ENCODE data around the gene CCDC71L. TPM values are rescaled to one million over a fixed set of nuclear protein-coding genes. Genes with fewer than 3 reads are reported as not detected.

CCDC71L gene
- total RNA-seq, 4 donors from 2014 or later, result 19.0 to 36.9 (median 22.8) TPM

GRCh38 chr7:106613848-106614560 lies 47.0 kb downstream of the CCDC71L start:
- no peak for DNase-seq (ENCODE audit: low spot score in 2 of 2)
- H3K4me3 ChIP-seq, result no peak overlapping the region
- no peaks in the 10 kb centered on the region for H3K27me3 ChIP-seq
- peaks cover 0 to 9% (median 0%) of the 10 kb centered on the region in 4 donors for H3K9me3 ChIP-seq
- TF ChIP-seq POLR2A (IDR thresholded peaks at IDR 0.05) (no peak), EP300 (IDR thresholded peaks at IDR 0.05) (no peak)
- TF ChIP-seq, protein P1, sequence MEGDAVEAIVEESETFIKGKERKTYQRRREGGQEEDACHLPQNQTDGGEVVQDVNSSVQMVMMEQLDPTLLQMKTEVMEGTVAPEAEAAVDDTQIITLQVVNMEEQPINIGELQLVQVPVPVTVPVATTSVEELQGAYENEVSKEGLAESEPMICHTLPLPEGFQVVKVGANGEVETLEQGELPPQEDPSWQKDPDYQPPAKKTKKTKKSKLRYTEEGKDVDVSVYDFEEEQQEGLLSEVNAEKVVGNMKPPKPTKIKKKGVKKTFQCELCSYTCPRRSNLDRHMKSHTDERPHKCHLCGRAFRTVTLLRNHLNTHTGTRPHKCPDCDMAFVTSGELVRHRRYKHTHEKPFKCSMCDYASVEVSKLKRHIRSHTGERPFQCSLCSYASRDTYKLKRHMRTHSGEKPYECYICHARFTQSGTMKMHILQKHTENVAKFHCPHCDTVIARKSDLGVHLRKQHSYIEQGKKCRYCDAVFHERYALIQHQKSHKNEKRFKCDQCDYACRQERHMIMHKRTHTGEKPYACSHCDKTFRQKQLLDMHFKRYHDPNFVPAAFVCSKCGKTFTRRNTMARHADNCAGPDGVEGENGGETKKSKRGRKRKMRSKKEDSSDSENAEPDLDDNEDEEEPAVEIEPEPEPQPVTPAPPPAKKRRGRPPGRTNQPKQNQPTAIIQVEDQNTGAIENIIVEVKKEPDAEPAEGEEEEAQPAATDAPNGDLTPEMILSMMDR (IDR thresholded peaks at IDR 0.05), result no peak
- no peak overlapping the region for H3K27ac ChIP-seq
- peaks cover 0 to 30% (median 7%) of the 10 kb centered on the region in 4 donors for H3K4me1 ChIP-seq
- no peaks in the 10 kb centered on the region for H3K36me3 ChIP-seq

GRCh38 chr7:106613279-106613678 lies 47.7 kb downstream of the CCDC71L start:
- peaks cover 0 to 9% (median 0%) of the 10 kb centered on the region in 4 donors for H3K9me3 ChIP-seq
- 92 to 96% methylated on average over 6 of the region's 6 CpGs for WGBS, 2 donors
- DNase-seq (ENCODE audit: low spot score in 2 of 2), result no peak
- H3K4me3 ChIP-seq, result no peak overlapping the region
- H3K27me3 ChIP-seq, result no peaks in the 10 kb centered on the region
- no peaks in the 10 kb centered on the region for H3K36me3 ChIP-seq
- TF ChIP-seq, protein P1 (IDR thresholded peaks at IDR 0.05), result no peak
- no peak for TF ChIP-seq EP300 (IDR thresholded peaks at IDR 0.05)
- TF ChIP-seq POLR2A (IDR thresholded peaks at IDR 0.05), result no peak
- peaks cover 0 to 24% (median 4%) of the 10 kb centered on the region in 4 donors for H3K4me1 ChIP-seq
- H3K27ac ChIP-seq, result no peak overlapping the region

DNA sequence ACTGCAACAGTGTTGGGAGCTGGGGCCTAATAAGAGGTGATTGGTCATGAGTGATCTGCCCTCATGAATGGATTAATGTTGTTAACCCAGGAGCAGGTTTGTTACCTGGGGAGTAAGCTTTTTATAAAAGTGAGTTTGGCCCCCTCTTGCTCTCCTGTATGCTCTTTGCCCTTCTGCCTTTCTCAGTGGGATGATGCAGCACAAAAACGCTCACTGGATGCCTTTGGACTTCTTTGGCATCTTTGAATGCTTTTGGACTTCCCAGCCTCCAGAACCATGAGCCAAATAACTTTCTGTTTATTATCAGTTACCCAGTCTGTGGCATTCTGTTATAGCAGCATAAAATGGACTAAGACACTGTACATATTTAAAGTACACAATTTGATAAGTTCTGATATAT lies 48.5 kb downstream of the CCDC71L start:
- no peak overlapping the region for H3K4me3 ChIP-seq
- TF ChIP-seq, protein P1 (IDR thresholded peaks at IDR 0.05), result no peak
- TF ChIP-seq POLR2A (IDR thresholded peaks at IDR 0.05) (no peak), EP300 (IDR thresholded peaks at IDR 0.05) (no peak)
- peaks cover 0 to 17% (median 0%) of the 10 kb centered on the region in 4 donors for H3K4me1 ChIP-seq
- H3K27ac ChIP-seq, result no peak overlapping the region
- no peak for DNase-seq (ENCODE audit: low spot score in 2 of 2)
- no peaks in the 10 kb centered on the region for H3K27me3 ChIP-seq
- 64 to 67% methylated on average over 1 of the region's 1 CpG for WGBS, 2 donors
- no peaks in the 10 kb centered on the region for H3K36me3 ChIP-seq
- H3K9me3 ChIP-seq, result peaks cover 0 to 9% (median 0%) of the 10 kb centered on the region in 4 donors

- no peak for TF ChIP-seq POLR2A (IDR thresholded peaks at IDR 0.05)
- TF ChIP-seq, protein P1 (IDR thresholded peaks at IDR 0.05), result no peak
- no peak for TF ChIP-seq EP300 (IDR thresholded peaks at IDR 0.05)
- H3K27me3 ChIP-seq, result no peaks in the 10 kb centered on the region
- no peak for DNase-seq (ENCODE audit: low spot score in 2 of 2)
- H3K4me3 ChIP-seq, result no peak overlapping the region
- H3K27ac ChIP-seq, result peak overlapping the region in 1 of 4 donors; percentile 40
- H3K4me1 ChIP-seq, result peaks cover 0 to 16% (median 0%) of the 10 kb centered on the region in 4 donors
- WGBS, 2 donors, result 58 to 60% methylated on average over 3 of the region's 3 CpGs
- no peaks in the 10 kb centered on the region for H3K36me3 ChIP-seq
- peaks cover 0 to 9% (median 0%) of the 10 kb centered on the region in 4 donors for H3K9me3 ChIP-seq
Measured at GRCh38 chr7:106611911-106612310, 49.0 kb downstream of the CCDC71L start.

Data from tibial nerve (tissue), 4 donors.